HepG2 (cell line): ENCODE measurements around the gene RBM6.

ENCODE experiments used
- CREB1 ChIP-seq, 2 experiments: fragments of 450-650 bp in 1 of 2; IDR thresholded peaks; 2 replicates each; pipeline ENCODE4 v1.6.1; 2016 to 2017; ENCODE audit warnings: control low read depth in 1 of 2, mild to moderate bottlenecking in 1 of 2, missing compliant biosample characterization in 1 of 2, missing genetic modification characterization in 1 of 2
- CTCF ChIP-seq: sonication (generic); formaldehyde crosslinking; IDR thresholded peaks from 2 replicates; pipeline ENCODE4 v1.5.0; 2020; ENCODE audit warnings: mild to moderate bottlenecking, missing genetic modification reagents, moderate library complexity
- GATAD2A ChIP-seq: IDR thresholded peaks from 2 replicates; pipeline ENCODE4 v1.6.1; 2016
- MAZ ChIP-seq, 2 experiments: sonication (generic) in 1 of 2; formaldehyde crosslinking in 1 of 2; IDR thresholded peaks; 2 replicates each; pipeline versions ENCODE4 v1.5.0 to v1.6.1; 2012 to 2020; ENCODE audit warnings: low read depth in 2 of 2, mild to moderate bottlenecking in 2 of 2, borderline replicate concordance in 1 of 2, improper control_type of control experiment in 1 of 2, low read length in 1 of 2, missing genetic modification reagents in 1 of 2, moderate library complexity in 1 of 2
- RFX5 ChIP-seq: IDR thresholded peaks from 2 replicates; pipeline ENCODE4 v1.6.1; 2011; ENCODE audit warnings: low read depth, low read length, improper control_type of control experiment
- TBP ChIP-seq: sonication (generic); formaldehyde crosslinking; IDR thresholded peaks from 2 replicates; pipeline ENCODE4 v1.5.0; 2020; ENCODE audit warnings: missing genetic modification reagents
- TIGD3 ChIP-seq: sonication (generic); formaldehyde crosslinking; IDR thresholded peaks from 2 replicates; pipeline ENCODE4 v1.5.1; 2020; ENCODE audit warnings: mild to moderate bottlenecking, missing genetic modification reagents, borderline replicate concordance
- TP53 ChIP-seq: sonication (generic); formaldehyde crosslinking; conservative IDR thresholded peaks from 2 replicates; pipeline ENCODE4 v1.4.0; 2020; ENCODE audit warnings: missing genetic modification reagents

GRCh38 chr3:49896345-49896744 is 43.6 kb upstream of the RBM6 start:
- no peak for TF ChIP-seq CTCF
- no peak for TF ChIP-seq TIGD3 (CRISPR knock-in tag)
- no peak for TF ChIP-seq TBP (CRISPR knock-in tag)
- TF ChIP-seq RFX5: no peak
- TF ChIP-seq GATAD2A (CRISPR knock-in tag): no peak
- no peak for TF ChIP-seq TP53
- TF ChIP-seq CREB1 (IDR thresholded peaks at IDR 0.05): no peak
- no peak for TF ChIP-seq CREB1 (CRISPR knock-in tag; IDR thresholded peaks at IDR 0.05)
- TF ChIP-seq MAZ (IDR thresholded peaks at IDR 0.05; ENCODE audit: borderline replicate concordance, low read depth, low read length): no peak
- no peak for TF ChIP-seq MAZ (CRISPR knock-in tag; IDR thresholded peaks at IDR 0.05; ENCODE audit: low read depth)
